Activated CD4-positive, alpha-beta T cell treated with anti-CD3 and anti-CD28 coated beads, Interleukin-2, amount 50 U/mL, for 16 hours (primary cell): Measurements from ENCODE around the gene MED1.
"Not testable (repeated sequence)": the region's sequence is repeated elsewhere in the genome, so short reads cannot be mapped to it uniquely, and the experiment has no call there.

Experiments
- DNase-seq: peaks from one replicate; pipeline ENCODE4 v3.0.0-alpha.2; 2020

MED1 gene

GRCh38 chr17:39429600-39429999, 21.5 kb downstream of the MED1 start:
- no peak for DNase-seq

DNA sequence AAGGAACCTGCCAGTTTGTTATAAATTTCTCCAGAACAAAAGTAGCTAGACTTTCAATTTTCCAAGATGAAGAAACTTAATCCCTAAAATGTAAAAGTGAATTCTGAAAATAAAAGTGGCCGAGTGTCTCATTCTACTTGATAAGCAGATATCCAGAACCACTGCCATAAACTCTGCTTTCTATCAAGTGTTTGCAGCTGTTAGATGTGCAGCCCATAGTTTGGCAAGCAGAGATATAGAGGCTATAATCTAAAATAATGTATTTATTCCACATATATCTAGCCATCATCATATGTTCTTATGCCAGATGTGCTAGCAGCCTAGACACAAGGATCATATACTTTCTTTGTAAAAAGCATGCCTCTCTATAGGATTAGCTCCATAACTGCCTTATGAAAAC, 34.9 kb downstream of the MED1 start:
- DNase-seq, result no peak

GRCh38 chr17:39410279-39410678, 40.8 kb downstream of the MED1 start:
- DNase-seq, result no peak

- no peak for DNase-seq
Measured at GRCh38 chr17:39408360-39408759, 42.7 kb downstream of the MED1 start.

DNA sequence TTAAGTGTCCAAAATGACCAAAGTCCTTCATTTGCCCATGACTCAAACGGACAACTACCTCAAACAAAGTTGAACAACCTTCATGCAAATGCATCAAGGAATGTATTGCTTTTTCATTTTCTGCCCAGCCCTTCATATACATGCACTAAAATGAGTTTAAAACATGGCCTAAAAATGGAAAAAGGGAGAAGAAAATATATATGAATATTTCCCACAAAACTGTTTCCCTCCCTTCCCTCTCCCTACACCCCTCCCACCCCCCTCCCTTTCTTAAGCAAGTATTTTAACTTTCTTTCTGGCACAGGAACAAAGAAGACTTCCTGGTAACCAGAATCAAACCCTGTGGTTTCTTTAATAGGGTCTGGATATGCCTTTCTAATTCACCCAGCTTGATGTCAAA, 44.1 kb downstream of the MED1 start:
- DNase-seq, result no peak

DNA sequence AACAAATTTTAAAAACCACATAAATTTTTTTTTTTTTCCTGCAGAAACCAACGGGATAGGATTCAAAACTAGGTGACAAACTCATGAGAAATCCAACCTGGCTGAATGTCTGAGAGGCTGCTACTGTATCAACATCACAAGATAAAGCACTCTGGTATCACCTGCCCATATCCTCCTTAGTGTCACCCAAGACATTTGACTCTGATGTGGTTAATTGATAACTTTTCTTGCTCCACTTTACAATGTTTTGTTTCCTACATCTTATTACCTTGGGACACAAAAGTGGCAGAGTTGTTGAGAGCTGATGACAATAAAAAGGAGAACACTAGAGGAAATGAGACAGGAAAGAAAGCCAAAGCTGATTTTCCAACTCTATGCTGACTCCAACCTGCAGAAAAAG, 45.6 kb downstream of the MED1 start:
- peak; percentile 29 for DNase-seq

- peak; percentile 89 for DNase-seq
Measured at GRCh38 chr17:39404542-39405378, 46.3 kb downstream of the MED1 start.

DNA sequence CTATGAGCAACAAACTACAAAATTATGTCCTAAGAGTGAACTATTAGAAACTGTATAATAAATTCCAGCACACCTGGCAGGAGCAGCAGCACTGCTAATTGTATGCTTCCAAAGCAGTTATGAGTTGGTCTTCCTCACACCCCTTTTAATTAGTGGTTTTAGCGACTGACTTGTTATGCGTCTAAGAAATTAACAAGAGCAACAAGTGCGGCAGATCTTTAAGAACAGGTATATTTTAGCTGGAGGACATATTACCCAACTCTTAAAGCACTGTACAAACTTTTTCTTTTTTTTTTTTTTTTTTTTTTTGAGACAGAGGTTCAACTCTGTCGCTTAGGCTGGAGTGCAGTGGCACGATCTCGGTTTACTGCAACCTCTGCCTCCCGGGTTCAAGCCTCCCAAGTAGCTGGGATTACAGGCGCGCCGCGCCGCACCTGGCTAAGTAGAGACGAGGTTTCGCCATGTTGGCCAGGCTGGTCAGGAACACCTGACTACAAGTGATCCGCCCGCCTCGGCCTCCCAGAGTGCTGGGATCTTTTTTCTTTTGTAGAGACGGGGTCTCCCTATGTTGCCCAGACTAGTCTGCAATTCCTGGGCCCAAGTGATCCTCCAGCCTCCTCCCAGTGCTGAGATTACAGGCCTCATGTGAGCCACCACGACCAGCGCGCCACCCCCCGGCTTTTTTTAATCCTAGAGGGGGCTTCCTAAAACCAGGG, 48.0 kb downstream of the MED1 start:
- DNase-seq, result no peak

GRCh38 chr17:39402244-39402889, 48.7 kb downstream of the MED1 start:
- DNase-seq, result peak; percentile 94

- DNase-seq, result peak; percentile 94
Measured at GRCh38 chr17:39401412-39402243, 49.4 kb downstream of the MED1 start, which contains the start of gene FBXL20. TSS of gene FBXL20 (minus strand) at chr17:39401626. CDS start at chr17:39401402, 224 bp downstream.

DNA sequence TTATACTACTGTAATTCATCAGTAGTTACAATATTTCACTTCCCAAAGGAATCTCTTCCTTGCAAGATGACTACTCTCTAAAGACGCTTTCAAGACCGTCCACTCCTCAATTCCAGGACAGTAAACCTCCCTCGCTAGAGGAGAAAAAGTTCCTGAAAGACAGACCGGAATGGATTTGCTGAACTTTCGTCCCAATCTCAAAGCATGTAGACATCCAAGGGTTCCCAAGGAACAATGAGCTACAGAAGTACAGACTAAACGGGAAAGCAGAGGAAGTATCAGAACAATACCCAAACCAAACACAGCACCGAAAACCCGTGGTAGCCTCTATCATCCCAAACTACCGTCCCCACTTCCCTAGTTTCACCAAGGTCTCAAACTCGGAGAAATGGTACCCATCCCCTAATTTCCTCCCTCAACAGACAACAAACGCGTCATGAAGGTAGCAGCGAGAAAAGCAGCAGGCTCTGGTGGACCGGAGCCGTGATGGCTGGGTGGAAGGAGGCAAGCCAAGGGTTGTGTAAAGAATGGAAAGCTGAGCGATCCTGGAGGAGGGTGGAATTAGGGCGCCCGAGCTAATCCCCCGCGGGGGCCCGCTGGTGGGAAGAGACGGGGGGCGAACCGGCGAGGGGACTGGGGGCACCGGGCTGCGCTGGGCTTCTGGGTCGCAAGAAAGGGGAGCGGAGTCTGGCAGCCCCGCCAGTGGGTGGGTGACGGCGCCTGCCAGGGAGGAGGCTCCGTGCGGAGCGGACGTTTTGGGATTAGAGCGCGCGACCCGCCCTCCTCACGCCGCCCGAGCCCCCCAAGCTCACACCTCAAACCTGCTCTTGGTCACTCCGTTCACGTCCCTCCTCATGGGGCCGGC, 50.3 kb downstream of the MED1 start:
- no peak for DNase-seq

- DNase-seq, result no peak
Measured at GRCh38 chr17:39399791-39400190, 51.3 kb downstream of the MED1 start.

DNA sequence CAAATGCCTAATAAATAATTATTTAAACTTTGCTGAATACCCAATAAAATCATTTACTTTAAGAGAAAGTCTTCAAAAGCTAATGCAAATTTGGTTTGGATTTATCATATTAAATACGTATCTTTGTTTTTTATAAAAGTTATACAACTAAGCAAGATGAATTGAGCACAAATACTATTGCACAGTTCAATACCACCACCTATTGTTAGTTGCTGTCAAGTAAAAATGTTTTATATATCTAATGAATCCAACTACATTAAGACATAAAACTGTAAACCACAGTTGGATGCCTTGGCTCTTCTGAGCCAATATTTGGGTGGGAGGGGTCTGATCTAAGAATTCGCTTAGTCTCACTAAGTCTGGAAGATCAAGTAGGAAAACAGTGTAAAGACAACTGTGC, 57.3 kb downstream of the MED1 start:
- DNase-seq, result no peak

- no peak for DNase-seq
Measured at GRCh38 chr17:39391448-39391847, 59.6 kb downstream of the MED1 start.

DNA sequence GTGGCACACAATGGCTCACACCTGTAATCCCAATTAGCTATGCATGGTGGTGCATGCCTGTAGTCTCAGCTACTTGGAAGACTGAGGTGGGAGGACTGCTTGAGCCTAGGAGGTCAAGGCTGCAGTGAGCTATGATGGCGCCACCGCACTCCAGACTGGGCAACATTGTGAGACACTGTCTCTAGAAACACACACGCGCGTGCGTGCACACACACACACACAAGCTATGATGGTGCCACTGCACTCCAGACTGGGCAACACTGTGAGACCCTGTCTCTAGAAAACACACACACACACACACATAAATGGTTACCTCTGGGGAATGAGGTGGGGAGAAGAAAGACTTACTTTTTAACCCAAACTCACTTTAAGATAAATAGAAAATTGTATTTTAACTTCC, 66.0 kb downstream of the MED1 start:
- DNase-seq, result no peak

- DNase-seq, result peak; percentile 8
Measured at GRCh38 chr17:39380144-39380543, 70.9 kb downstream of the MED1 start.

DNA sequence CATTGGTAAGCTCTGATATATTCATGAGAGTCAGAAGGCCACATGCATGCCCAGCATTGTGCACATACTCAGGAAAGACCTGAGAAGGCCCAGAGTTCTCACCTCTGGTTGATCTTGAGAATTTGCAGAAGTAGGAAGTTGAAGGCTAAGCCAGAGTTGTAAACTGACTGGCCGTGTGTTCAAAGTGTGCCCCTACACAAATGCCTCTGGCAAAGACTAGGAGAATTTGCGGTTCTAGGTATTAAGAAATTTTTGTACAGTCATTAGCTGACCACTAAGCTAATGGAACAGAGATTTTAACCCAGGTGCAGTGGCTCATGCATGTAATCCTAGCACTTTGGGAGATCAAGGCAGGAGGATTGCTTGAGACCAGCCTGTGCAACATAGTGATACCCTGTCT, 74.6 kb downstream of the MED1 start:
- DNase-seq, result no peak

DNA sequence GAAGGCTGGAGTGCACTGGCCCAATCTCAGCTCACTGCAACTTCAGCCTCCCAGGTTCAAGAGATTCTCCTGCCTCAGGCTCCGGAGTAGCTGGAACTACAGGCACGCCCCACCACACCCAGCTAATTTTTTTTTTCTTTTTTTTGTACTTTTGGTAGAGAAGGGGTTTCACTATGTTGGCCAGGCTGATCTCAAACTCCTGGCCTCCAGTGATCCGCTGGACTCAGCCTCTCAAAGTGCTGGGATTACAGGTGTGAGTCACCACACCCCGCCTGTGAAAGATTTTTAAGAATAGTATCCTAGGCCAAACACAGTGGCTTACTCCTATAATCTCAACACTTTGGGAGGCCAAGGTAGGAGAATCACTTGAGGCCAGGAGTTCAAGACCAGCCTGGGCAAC, 83.3 kb downstream of the MED1 start:
- not testable (repeated sequence) for DNase-seq

GRCh38 chr17:39365872-39366271, 85.2 kb downstream of the MED1 start:
- no peak for DNase-seq

- no peak for DNase-seq
Measured at GRCh38 chr17:39365242-39365641, 85.8 kb downstream of the MED1 start.

DNA sequence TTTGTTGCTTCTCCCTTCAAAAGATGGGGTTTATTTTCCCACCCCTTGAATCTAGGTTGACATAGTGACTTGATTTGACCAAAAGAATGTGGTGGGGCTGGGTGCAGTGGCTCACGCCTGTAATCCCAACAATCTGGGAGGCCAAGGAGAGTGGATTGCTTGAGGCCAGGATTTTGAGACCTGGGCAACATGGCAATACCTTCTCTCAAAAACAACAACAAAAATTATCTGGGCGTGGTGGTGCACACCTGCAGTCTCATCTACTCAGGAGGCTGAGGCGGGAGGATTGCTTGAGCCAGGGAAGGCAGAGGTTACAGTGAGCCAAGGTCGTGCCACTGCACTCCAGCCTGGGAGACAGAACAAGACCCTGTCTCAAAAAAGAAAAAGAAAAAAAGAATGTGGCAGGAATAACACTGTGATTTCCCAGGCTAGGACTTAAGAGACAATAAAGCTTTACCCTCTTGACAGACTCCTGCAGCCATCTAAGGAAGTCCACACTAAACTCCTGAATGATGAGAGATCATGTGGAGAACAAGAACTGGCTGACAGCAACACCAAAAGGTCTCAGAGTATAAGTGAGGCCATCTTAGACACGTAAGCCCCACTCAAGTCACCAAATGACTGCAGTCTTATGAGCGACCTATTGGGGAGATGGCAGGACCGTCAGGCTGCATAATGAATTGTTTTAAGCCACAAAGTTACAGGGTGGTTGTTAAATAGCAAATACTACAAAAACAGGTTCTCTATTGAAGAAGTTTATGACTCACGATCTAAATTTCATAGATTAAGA, 86.6 kb downstream of the MED1 start:
- no peak for DNase-seq
